Measurements from ENCODE around the gene TMCC3.
"Not testable (repeated sequence)": the region's sequence is repeated elsewhere in the genome, so short reads cannot be mapped to it uniquely, and the experiment has no call there.

The TMCC3 gene

DNA sequence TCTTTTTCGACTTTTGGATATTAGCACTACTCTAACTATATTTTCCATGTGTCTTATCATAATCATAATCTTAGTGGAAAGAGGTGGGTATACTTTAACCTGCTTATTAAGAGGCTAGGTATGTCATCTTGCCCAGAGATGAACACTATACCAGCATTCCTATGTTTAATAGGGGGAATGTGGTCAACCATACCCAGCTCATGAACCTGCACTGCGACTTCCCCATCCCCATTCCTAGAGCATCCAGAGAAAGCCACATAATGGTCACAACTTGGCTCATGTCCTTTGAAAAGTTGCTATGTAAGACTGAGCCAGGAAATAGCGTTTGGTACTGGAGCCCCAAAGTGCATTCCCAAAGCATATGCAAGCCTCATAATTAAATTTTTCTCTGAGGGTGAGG is 55.2 kb downstream of the TMCC3 start:
- DNase-seq: no peak

DNA sequence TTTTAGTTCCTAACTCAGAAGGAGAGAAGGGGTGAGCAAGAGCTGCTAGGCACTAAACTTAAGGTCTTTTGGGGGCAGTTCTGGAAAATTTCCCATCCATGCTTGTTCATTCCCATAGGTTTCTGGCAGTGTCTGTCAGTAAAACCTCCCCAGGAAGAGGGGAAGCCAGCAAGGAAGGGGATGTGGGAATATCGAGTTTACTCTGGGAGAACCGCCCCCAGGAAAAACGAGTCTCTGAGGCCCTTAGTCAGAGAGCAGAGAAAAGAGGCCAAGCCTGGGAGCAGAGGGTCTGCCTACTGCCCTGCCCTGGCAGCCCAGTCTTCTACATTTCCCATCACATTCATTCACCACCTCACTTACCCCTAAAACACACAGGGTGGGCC is 55.9 kb downstream of the TMCC3 start:
- DNase-seq: no peak

DNA sequence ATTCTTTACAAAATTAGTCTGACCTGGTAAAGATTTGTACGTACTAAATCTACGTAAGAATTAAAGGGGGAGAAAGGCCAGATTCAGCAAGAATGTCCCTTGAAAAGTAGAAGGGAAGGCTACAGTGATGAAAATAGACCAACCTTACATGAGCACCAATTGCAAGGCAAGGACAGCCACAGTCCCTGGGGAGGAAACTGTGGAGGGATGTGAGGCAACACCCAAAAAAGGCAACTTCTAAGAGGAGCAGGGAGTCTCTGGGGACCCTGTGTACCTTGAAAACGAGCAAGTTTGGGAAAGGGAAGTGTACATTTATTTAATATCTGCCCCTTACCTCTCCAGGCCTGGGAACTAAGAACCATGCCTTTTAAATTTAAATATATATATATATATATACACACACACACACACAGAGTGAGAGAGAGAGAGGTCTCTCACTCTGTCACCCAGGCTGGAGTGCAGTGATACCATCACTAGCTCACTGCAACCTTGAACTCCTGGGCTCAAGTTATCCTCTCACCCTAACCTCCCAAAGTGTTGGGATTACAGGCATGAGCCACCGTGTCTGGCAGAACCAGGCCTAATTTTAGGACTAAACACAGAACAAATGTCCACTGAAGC is 56.4 kb downstream of the TMCC3 start:
- DNase-seq: no peak

DNA sequence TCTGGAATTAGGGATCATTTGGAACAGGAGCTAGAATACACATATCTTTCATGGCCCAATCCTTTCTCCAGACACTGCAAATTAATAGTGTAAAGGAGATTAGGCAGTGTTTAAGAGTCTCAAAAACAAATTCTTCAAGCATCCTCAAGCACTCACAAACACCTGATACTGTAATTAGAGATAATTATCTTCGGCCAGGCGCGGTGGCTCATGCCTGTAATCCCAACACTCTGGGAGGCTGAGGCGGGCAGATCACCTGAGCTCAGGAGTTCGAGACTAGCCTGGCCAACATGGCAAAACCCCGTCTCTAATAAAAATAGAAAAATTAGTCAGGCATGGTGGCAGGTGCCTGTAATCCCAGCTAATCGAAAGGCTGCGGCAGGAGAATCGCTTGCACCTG is 57.6 kb downstream of the TMCC3 start:
- DNase-seq: not testable (repeated sequence)

DNA sequence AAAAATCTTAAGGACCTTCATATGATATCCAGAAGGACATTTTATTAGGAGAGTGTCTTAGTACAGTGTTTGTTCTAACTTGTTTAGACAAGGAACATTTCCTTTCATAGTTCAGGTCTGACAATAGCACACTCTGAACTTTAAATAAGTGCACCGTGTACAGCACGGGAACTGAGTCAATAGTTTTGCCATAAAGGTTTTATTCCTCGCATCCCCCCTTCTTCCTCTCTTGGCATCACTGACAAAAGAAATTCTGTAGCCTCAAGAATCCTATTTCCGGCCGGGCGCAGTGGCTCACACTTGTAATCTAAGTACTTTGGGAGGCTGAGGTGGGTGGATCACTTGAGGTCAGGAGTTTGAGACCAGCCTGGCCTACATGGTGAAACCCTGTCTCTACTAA is 58.3 kb downstream of the TMCC3 start:
- no peak for DNase-seq

DNA sequence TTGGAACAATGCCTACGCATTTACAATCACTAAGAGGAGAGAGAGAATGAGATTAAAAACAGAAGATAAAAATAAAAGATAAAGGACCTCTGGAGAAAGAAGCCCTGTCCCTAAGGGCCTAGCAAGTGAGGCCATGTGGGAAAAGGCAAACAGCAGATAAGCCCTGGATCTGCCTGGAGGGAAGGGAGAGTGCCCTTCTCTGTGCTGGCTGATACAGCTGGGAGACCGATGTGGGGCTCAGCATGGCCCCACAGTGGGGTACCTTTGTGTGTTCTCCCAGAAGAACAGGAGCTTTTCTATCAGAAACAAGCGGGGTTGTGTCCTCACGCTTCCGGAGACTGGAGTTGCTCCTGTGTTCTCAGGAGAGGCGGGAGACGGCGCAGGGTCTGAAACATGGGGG is 59.9 kb downstream of the TMCC3 start:
- DNase-seq: no peak

DNA sequence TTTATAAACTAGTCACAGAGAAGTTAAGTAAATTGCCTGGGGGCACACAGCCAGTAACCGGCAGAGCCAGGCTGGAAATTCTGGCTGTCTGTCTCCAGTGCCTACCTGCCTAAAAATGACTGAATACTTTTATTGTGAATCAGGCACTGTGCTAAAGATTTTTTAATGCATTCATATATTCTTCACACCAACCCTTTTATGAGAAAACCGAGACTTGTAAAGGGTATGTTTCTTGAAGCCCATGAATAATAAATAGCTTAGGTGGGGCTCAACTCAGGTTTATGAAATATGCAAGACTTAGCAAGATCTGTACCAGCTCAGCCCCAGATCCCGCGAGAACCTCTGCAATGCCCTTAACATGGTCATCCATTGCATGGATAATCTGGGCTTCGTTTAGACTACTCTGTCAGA is 60.8 kb downstream of the TMCC3 start:
- DNase-seq: no peak

DNA sequence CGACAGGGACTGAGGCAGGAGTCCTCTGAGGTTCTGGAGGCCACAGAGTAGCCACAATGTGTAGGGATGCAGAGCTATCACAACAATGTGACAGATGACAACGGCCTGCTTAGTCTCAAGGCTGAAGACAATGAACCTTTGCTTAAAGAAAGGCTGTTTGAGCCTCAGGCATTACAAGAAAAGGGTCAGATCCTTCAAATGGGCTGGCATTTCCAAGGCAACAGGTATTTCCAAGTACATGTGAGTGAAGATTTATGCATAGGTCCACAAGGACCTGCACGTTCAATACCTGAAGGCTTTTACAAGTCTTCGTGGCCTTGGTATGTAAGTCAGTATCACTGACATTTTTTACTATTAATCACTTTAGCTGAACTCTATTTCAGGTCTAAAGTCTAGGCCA is 62.0 kb downstream of the TMCC3 start:
- no peak for DNase-seq

DNA sequence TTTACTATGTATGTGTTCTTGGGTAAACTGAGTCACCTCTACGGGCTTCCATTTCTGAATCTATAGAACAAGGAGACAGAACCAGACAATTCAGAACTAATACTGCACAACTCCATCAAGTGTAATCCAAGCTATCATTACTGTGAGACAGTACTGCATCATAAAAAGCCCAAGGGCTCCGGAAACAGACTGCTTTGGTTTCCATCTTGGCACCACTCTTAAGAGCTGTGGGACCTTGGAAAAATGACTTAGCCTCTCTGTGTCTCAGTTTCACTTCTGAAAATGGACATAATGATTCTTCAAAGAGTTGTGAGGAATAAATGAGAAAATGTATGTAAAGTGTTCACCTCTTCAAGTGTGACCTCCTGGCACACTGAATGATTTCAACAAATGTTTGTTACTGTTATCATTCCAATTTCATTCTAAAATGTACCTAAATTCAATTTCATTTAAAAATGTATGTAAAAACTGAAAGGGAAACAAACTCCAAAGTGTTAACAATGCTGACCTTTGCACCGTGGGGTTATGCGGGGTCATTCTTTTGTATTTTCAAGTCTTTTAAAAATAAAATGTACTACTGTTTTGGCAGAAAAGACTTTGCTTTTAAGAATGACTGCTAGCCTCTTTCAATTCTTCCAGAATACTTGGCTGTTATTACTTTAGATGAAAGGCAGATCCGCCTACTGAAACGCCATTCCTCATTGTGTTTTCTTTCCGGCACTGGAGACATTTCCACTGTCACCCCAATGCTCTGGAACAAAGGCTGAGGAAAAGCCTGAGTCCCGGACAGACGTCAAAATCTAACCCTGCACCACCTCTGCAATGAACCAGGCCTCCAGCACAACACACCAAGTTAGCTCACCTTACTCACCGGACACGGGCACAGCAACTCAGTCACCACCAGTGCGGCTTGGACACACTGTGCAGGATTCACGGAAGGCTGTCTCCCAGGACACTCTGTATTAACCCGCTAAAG is 62.8 kb downstream of the TMCC3 start:
- no peak for DNase-seq

DNA sequence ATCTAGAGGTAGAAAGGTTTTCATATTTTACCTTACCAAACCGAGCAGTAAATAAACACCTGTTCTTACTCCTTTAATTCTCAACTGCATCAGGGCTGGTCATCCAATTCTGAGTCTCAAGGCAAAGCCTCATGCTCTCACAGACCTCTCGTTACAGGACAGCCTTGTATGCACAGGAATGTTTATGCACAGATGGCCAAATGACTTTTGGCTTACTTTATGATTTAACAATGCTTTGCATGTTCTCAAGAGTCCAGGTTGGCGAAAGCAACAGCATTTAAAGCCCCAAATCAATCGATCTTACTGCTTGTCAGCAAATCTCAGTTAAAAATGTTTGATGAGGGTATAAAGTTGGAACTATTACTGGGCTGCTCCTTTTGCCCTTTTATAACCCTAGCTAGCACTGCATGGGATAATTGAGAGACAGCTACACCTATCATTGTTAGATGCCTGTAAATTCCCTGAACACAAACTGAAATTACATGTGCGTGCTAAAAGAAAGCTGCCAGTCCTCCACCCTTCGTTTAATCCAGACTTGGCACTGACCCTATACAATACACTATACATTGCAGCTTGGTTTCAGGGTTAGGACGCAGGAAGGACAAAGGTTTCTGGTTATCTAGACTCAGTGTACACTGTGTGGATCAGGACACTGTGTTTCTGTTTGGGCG is 63.6 kb downstream of the TMCC3 start:
- no peak for DNase-seq

DNA sequence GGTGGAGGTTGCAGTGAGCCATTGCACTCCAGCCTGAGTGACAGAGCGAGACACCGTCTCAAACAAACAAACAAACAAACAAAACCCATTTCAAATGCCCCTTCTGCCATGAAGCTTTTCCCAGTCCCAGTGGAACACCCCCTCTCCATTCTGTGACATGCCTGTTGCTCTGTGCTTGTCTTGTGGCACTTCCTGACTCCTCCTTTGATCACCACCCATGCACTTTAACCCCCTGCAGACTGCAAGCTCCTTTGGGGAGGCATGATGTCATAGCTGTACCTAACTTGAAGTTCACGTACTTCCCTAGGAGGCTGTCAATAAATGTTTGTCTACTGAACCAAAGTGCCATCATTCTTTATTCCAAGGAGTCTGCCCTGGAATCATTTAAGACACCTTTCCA is 64.7 kb downstream of the TMCC3 start:
- no peak for DNase-seq

DNA sequence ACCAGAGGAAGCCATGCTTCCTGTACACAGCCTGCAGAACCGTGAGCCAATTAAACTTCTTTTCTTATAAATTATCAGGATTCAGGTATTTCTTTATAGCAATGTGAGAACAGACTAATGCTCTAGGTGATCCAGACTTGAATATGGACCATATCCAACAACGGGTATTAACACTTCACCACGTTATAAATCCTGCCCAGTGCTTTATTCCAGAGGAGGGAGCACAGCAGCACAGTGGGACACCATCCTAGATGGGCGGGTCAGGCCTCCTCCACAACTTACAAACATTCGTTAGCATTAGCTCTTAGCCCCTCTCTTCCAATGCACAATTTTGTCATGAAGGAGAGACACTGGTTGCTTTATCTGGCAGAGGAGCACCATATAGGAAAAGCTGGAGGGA is 66.0 kb downstream of the TMCC3 start:
- no peak for DNase-seq

DNA sequence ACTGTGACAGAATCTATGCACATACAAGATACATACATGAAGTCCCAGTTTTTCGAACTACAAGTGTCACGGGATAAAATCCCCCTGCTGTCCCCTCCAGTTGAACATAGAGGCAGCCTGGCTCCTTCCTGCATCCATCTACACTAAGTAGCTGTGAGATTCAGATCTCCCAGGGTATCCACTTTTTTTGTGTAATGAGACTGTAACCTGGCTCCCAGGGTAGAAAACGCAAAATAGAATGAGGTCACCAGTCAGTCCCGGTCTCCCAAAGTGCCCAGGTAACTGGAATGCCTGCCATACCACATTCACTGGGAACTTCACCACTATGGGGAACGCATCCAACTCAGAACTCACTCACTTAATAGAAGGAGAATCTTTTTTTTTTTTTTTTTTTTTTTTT is 67.8 kb downstream of the TMCC3 start:
- no peak for DNase-seq

DNA sequence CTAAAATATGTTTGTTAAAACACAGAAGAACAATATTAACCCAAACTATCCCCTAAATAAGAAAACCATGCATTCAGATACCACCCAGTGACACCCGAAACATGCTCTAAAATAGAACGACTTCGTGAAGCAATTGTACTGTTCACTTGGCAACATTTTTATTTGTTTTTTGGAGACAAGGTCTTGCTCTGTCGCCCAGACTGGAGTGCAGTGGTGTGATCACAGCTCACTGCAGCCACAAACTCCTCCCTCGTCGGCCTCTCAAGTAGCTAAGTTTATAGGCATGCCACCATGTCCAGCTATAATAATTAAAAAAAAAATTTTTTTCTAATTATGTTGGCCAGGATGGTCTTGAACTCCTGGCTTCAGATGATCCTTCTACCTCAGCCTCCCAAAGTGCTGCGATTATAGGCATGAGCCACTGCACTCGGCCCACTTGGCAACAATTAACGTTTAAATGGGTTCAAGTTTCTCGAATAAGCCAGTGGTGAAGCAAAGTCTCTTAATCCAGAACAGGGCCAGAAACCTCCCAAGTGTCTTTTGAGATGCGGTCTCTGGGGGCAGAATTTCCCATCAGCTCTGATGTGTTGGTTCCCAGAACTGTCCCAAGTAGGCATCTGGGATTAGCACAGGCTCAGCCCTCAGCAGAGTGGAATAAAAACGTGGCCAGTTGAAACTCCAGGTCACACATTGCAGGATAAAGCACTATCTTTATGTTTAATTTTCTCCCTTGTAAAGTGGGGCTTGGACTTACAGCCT is 74.5 kb downstream of the TMCC3 start:
- DNase-seq: no peak

DNA sequence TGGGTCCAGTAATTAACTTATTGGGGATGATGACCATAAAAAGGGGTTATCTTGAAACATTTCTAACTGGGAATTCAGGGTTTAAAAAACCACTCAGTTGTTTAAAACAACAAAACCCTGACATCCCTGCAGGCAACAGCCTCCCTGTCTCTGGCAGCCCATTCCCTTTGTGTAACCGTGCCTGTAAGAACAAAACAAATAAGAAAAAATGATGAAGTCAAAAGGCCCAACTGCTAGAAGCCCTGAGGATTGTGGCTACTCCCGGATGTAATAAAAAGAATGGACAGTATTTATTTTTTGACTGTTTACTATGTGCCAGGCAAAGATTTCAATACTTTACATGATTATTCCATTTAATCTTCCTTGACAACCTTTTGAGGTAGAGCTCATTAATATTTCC is 75.3 kb downstream of the TMCC3 start:
- DNase-seq: no peak

DNA sequence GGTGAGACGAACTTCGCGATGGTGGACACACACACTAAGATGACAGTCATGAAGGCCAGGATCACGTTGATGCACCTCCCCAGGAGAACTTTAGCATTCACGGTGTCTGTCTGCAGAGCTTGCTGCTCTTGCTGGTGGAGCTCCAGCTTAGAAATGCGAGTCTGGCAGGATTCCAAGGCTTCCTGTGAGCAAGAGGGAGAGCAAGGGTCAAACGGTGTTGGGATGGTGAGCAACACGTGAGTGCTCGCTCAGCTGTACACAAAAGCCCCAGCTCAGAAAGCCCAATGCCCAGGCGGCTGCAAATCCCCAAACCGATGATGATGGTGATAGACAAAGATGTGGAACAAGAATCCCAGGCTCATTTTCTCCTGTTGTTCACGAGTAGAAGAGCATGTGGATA is 78.8 kb downstream of the TMCC3 start:
- DNase-seq: no peak

DNA sequence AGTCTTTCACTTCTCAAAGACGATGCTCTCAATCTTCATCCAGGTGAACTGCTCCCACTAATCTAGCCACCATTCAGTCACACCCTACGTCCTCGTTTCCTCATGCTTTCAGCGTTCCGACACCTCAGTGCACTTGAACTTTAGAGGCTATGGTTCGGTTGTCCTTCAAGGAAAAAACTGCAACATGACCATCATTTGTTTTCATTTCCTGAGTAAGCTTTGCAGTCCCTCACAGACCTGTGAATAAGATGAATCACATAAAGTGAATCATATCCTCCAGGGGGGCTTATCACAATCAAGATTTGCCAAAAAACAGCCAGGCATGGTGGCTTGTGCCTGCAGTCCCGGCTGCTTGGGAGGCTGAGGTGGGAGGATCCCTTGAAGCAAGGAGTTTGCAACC is 80.2 kb downstream of the TMCC3 start:
- DNase-seq: no peak

DNA sequence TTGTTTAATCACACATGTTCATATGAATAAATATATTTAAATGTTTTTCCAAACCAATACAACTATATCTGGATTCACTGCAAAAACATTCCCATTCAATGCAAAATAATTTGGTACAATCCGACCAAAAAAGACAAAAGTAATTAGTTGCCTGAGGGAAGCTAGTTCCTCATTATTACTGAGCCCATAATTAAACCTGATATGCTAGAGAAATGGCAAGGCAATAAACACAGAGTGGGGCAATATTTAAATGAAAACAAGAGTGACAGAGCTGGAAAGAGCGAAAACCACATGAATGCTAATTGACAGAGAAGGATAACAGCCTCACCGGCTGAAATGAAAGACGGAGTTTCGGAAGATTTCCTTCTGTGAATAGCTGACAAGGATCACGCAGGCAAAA is 82.6 kb downstream of the TMCC3 start:
- DNase-seq: no peak

DNA sequence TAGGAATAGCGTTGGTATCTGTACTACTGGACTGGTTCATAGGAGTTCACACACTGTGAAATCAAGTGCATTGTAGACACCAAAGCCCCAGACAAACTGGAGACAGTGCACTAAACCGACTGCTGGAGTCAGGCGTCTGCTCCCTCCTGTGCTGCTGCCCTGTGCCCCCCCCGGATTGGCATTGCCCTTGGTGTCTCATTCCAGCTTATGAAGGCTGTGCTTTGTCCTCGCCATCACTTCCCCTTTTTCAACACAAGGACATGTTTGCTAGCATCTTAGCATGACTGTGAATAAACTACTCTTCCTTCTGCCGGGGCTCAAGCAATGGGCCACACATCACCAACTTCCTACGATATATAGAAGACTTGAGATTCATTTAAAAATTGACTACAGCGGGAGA is 84.0 kb downstream of the TMCC3 start:
- DNase-seq: no peak

DNA sequence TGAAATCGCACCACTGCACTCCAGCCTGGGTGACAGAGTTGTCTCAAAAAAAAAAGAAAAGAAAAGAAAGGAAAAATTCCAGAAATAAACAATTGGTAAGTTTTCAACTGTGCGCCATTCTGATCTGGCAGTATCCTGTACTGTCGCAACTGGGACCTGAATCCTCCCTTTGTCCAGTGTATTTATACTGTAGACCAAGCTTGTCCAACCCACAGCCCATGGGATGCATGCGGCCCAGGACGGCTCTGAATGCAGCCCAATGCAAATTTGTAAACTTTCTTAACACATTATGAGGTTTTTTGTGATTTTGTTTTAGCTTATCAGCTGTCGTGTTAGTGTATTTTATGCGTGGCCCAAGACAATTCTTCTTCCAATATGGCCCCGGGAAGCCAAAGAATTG is 84.7 kb downstream of the TMCC3 start:
- no peak for DNase-seq

DNA sequence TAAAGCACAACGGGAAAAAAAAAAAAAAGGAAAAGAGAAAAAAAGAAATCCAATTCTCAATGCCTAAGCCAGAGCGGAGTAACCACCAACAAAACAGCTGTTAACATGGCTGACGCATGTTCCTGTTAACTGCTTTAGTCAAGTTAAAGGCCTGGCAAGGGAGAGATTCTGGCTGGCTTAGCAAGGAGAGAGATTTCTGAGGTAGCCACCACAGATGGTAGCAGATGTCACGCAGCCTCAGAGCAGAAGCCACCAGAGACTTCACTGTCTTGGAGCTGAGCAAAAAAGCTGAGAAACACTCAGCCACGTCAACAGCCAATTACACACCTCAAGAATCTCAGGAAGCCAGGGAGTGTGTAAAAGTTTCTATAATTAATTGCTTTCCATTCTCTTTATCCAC is 87.1 kb downstream of the TMCC3 start:
- no peak for DNase-seq

DNA sequence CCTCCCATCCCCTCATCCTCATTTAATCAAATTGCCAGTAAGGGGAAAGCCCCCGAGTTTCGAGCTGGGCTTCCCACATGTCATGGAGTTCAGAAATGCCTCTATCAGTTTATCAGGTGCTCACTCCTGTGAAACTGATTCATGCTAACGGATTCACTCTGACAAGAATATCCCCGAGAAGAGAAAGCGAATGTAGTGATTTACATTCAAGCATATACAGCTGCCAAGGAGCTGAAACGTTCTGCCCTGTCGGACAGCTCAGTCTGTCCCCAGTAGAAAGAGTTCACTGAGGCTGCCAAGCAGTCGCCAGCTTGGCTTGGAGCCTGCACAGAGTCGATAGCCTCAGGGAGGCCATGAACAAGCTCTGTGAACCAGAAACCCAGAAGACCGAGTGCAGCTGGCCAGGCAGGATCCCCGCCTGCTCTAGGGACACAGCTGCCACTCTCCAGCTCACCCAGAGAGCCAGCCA is 88.4 kb downstream of the TMCC3 start:
- no peak for DNase-seq

All from stimulated activated naive CD4-positive, alpha-beta T cell treated with Interleukin-2 at 50 U/mL for 16 hours (primary cell).